H54 (cell line): ENCODE measurements around the gene RNF40.

Experiments
- DNase-seq: peaks from one replicate; pipeline ENCODE4 v3.0.0; 2011; ENCODE audit warnings: low spot score, mixed read lengths; ENCODE audit not compliant: insufficient read length
- FAIRE-seq: peaks from 3 replicates; lab custom pipeline; 2011; peaks lifted over from hg19 to GRCh38; lab: Jason Lieb, UNC
- POLR2A ChIP-seq: IDR thresholded peaks from 2 replicates; pipeline ENCODE4 v1.6.1; 2011; ENCODE audit warnings: low read depth, mild to moderate bottlenecking, low read length

Gene RNF40

GRCh38 chr16:30748634-30749445 is 13.3 kb upstream of the RNF40 start:
- DNase-seq (no peak), FAIRE-seq (no peak)

DNA sequence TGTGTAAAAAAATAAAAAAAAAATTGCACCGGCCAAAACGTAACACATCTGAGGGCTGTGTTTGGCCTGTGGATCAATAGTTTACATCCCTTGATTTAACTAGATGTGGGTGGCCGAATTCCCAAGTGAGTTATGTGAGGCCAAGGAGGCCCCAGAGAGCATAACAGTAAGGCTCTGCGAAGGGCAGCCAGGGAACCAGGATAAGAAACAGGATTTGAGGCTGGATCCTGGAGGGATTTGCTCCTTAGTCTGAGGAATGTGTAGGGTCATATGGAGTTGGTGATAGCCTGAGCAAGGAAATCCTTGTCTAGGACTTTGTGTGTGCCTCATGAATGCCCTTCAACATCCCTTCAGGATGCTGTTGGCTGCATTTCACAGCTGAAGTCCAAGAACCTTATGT is 11.9 kb upstream of the RNF40 start:
- TF ChIP-seq POLR2A: no peak
- DNase-seq (no peak), FAIRE-seq (no peak)

More at GRCh38 chr16:30748634-30749445, 13.3 kb upstream of the RNF40 start:
- TF ChIP-seq POLR2A: no peak

GRCh38 chr16:30750876-30751465 is 11.2 kb upstream of the RNF40 start:
- DNase-seq (no peak), FAIRE-seq (no peak)
- no peak for TF ChIP-seq POLR2A

DNA sequence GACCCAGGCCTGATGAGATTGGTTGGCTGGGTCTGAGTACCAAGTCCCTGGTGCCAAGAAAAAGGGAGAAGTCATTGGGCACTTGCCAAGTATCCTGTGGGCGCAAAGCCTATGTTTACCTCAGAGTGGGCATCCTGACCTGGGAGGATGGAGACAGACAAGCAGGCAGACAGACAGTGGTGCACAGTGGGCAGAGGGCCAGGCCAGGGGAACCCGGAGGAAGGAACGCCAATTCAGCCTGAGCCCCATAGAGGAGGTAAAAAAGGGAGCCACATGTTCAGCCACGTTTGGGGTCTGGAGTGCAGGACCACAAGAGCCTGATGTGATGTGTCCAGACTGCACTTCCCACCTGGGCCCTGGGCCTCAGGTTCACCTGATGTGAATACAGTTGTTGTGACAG is 8.5 kb upstream of the RNF40 start:
- DNase-seq: no peak

GRCh38 chr16:30755955-30756780 is 6.0 kb upstream of the RNF40 start:
- DNase-seq (no peak), FAIRE-seq (no peak)
- TF ChIP-seq POLR2A: no peak

More for the DNA sequence above, 8.5 kb upstream of the RNF40 start:
- TF ChIP-seq POLR2A: no peak
- FAIRE-seq: no peak

DNA sequence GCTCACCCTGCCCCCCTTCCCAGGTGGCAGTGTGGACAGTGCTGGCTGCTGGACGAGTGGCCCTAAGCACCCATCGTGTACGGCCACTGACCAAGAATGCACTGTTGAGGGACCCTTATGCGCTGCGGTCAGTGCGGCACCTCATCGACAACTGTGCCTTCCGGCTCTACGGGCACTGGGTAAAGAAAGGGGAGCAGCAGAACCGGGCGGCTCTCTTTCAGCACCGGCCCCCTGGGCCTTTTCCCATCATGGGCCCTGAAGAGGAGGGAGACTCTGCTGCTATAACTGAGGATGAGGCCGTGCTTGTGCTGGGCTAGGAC is 5.4 kb upstream of the RNF40 start:
- FAIRE-seq (no peak), DNase-seq (no peak)
- TF ChIP-seq POLR2A: no peak

- no peak for TF ChIP-seq POLR2A
- FAIRE-seq (no peak), DNase-seq (no peak)
Measured at GRCh38 chr16:30757316-30757715, 4.8 kb upstream of the RNF40 start.

DNA sequence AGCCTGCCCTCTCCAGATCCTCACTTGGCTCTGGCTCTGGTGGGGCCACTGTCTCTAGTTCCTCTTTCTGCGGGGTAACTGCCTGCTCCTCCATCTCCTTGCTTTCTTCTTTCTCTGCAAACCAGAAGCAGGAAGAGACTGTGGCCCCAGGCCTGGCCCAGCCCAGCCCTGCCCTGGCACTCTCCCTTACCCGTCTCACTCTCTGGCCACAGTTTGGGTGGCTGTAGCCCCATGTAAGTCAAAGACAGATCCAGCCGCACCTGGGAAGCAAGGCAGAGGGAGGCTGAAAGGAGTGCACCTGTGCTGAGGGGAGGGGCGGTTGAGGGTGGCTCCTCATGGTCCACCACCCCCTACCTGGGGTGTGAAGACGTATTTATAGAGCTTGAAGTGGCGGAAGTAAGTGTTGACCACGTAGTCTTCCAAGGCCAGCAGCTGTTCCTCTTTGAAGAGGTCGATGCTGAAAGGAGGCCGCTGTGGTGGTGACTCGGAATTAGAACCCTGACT is 3.1 kb upstream of the RNF40 start:
- DNase-seq (no peak), FAIRE-seq (no peak)
- TF ChIP-seq POLR2A: no peak

DNA sequence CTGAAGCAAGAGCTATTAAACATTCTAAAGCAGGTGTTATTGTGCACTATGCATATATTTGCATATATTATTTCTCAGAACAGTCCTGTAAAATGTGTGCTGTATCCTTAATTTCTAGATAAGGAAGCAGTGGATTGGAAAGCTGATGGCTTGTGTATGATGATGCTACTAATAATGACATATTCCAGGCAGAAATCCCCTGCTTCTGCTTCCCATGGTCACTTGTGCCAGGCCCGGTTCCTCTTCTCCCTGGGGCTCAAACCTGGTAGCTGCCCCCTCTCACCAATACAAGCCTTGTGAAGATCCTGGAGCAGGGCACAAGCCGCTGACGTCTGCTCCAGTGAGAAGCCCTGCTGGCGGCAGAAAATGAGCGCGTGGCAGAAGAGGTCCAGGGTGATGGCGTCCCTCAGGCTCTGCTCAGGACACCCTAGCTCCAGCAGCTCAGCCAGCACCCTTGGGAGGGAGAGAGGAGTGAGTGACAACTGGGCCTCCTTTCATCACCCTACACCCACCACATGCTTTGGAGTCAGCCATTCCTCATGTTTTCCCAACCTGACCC is 2.0 kb upstream of the RNF40 start:
- no peak for TF ChIP-seq POLR2A
- no peak for FAIRE-seq
- DNase-seq: no peak

DNA sequence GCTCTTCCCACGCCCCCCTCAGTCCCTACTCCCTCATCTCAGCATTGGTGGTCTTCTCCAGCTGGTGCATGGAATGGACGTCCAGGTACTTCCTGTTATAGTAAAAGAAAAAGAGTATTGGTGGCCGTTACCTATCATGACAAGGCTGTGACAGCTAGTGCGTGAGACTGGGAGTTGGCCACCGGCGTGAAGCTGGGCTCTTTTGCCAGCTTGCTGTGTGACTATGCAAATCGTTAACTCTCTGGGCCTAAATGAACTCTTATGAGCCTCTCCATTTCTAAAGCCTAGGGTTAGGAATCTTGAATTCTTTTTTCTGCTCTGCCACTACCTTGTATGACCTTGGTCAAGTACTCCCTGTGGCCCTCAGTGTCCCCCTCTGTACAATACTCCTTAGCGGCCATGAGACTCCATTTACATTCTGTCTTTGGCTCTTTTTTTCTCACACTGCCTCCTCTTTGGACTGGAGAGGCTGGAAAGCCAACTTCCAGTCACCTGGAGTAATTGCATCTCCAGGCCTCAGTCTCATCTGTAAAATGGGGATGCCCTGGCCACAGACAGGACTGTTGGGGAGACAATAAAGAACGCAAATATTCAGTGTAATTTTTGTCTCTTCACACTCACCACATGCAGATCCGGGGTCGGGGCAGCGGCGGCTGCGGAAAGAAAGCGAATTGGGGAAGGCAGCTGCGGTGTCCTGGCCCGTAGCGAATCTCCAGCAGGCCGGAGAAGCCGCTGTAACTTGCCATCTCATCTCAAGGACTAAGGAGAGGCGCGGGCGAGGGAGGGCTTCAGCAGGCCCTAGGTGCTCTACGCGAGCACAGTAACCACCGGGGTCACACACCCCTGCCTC is 1.3 kb upstream of the RNF40 start:
- TF ChIP-seq POLR2A: no peak
- FAIRE-seq (no peak), DNase-seq (no peak)

GRCh38 chr16:30761427-30761927 is 645 bp upstream of the RNF40 start:
- DNase-seq (no peak), FAIRE-seq (no peak)
- TF ChIP-seq POLR2A: no peak

- TF ChIP-seq POLR2A: no peak
- FAIRE-seq: no peak
- no peak for DNase-seq
Measured at GRCh38 chr16:30762991-30763725, 1.0 kb downstream of the RNF40 start.

GRCh38 chr16:30764086-30764485 is 2.0 kb downstream of the RNF40 start:
- no peak for TF ChIP-seq POLR2A
- FAIRE-seq (no peak), DNase-seq (no peak)
